ENCODE results near the gene TPCN1.
A peak's percentile ranks its signal among the peaks of the same experiment; 100 is the strongest.

Gene TPCN1

GRCh38 chr12:113232840-113233585 is 11.7 kb downstream of the TPCN1 start:
- Histone ChIP-seq H2AK5ac (ENCODE audit: low read length, severe bottlenecking) (peak overlapping the region; percentile 99), H2AFZ (ENCODE audit: low read depth, low read length) (no peak overlapping the region), H2BK120ac (ENCODE audit: low read depth, low read length) (no peak overlapping the region), H3K79me1 (replicated peaks; ENCODE audit: low read length, poor library complexity, severe bottlenecking) (peaks cover 10% of the 10 kb centered on the region), H3K9ac (ENCODE audit: low read length) (peak overlapping the region; percentile 74), H3K4me1 (ENCODE audit: control insufficient read depth, insufficient read depth, low read depth, low read length) (peaks cover 38% of the 10 kb centered on the region), H4K8ac (ENCODE audit: low read length) (no peak overlapping the region), H3K4me3 (ENCODE audit: insufficient read depth in 1 of 2, low read depth in 1 of 2, low read length in 2 of 2) (peak overlapping the region in 1 of 2 experiments; percentile 1), H2BK5ac (ENCODE audit: low read depth, low read length, poor library complexity, severe bottlenecking) (no peak overlapping the region), H4K91ac (ENCODE audit: low read length) (peak overlapping the region; percentile 34), H3K4me2 (ENCODE audit: low read length, poor library complexity, severe bottlenecking) (peak overlapping the region; percentile 2), H3K14ac (ENCODE audit: low read length in 2 of 2) (no peak overlapping the region), H3K27ac (ENCODE audit: low read length, poor library complexity, severe bottlenecking) (peak overlapping the region; percentile 95), H2BK12ac (ENCODE audit: low read length in 2 of 2) (no peak overlapping the region), H2BK15ac (ENCODE audit: low read depth, poor library complexity, severe bottlenecking) (no peak overlapping the region), H3K9me3 (ENCODE audit: control insufficient read depth, low read length) (peaks cover 7% of the 10 kb centered on the region), H3K4ac (ENCODE audit: low read depth in 1 of 2, low read length in 2 of 2) (no peak overlapping the region), H3K23ac (ENCODE audit: low read length in 2 of 2) (no peak overlapping the region), H3K18ac (ENCODE audit: low read depth in 1 of 2, low read length in 2 of 2) (no peak overlapping the region), H3K27me3 (ENCODE audit: control insufficient read depth in 1 of 2, insufficient read depth in 1 of 2, low read length in 2 of 2) (no peaks in the 10 kb centered on the region), H3K36me3 (ENCODE audit: control insufficient read depth in 1 of 2, insufficient read depth in 2 of 2, low read depth in 1 of 2, low read length in 2 of 2) (peaks cover 31 to 71% of the 10 kb centered on the region in 2 experiments)
- WGBS, result 81% methylated on average over 25 of the region's 25 CpGs
- no peak for DNase-seq

- no peak overlapping the region for H2BK15ac ChIP-seq (ENCODE audit: low read depth, poor library complexity, severe bottlenecking)
- no peak overlapping the region for H4K8ac ChIP-seq (ENCODE audit: low read length)
- H2AFZ ChIP-seq (ENCODE audit: low read depth, low read length), result no peak overlapping the region
- H2BK5ac ChIP-seq (ENCODE audit: low read depth, low read length, poor library complexity, severe bottlenecking), result no peak overlapping the region
- no peak overlapping the region for H3K4me2 ChIP-seq (ENCODE audit: low read length, poor library complexity, severe bottlenecking)
- peaks cover 7% of the 10 kb centered on the region for H3K9me3 ChIP-seq (ENCODE audit: control insufficient read depth, low read length)
- H3K4me3 ChIP-seq (ENCODE audit: insufficient read depth in 1 of 2, low read depth in 1 of 2, low read length in 2 of 2), result no peak overlapping the region
- H3K9ac ChIP-seq (ENCODE audit: low read length), result no peak overlapping the region
- peaks cover 23 to 69% of the 10 kb centered on the region in 2 experiments for H3K36me3 ChIP-seq (ENCODE audit: control insufficient read depth in 1 of 2, insufficient read depth in 2 of 2, low read depth in 1 of 2, low read length in 2 of 2)
- peak overlapping the region; percentile 84 for H2AK5ac ChIP-seq (ENCODE audit: low read length, severe bottlenecking)
- no peak overlapping the region for H3K27ac ChIP-seq (ENCODE audit: low read length, poor library complexity, severe bottlenecking)
- DNase-seq, result no peak
- H2BK12ac ChIP-seq (ENCODE audit: low read length in 2 of 2), result no peak overlapping the region
- 99% methylated on average over 3 of the region's 4 CpGs for WGBS
- H3K14ac ChIP-seq (ENCODE audit: low read length in 2 of 2), result no peak overlapping the region
- H4K91ac ChIP-seq (ENCODE audit: low read length), result no peak overlapping the region
- H3K4ac ChIP-seq (ENCODE audit: low read depth in 1 of 2, low read length in 2 of 2), result no peak overlapping the region
- peaks cover 8% of the 10 kb centered on the region for H3K79me1 ChIP-seq (replicated peaks; ENCODE audit: low read length, poor library complexity, severe bottlenecking)
- H2BK120ac ChIP-seq (ENCODE audit: low read depth, low read length), result no peak overlapping the region
- no peak overlapping the region for H3K18ac ChIP-seq (ENCODE audit: low read depth in 1 of 2, low read length in 2 of 2)
- H3K4me1 ChIP-seq (ENCODE audit: control insufficient read depth, insufficient read depth, low read depth, low read length), result peaks cover 39% of the 10 kb centered on the region
- H3K27me3 ChIP-seq (ENCODE audit: control insufficient read depth in 1 of 2, insufficient read depth in 1 of 2, low read length in 2 of 2), result no peaks in the 10 kb centered on the region
- no peak overlapping the region for H3K23ac ChIP-seq (ENCODE audit: low read length in 2 of 2)
These were observed 12.7 kb downstream of the TPCN1 start for GRCh38 chr12:113233967-113234366.

DNA sequence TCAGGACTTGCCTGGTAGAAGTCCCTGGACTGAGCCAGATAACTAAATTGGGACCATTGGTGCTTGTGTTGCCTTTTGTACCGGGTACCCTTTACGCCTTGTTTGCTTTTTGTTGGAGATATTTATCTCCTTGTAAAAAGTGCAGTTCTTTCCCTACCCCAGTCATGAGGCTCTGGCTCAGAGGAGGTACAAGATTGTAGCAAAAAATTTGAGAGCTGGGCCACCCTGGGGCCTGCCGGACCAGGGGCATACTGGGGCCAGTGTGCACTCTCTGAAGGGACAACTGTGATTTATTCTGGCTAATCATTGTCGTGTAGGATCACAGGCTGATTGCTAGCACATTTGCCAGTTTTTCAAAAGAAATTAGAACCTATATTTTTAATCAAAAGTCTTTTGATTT is 13.2 kb downstream of the TPCN1 start:
- Histone ChIP-seq H3K27me3 (ENCODE audit: control insufficient read depth in 1 of 2, insufficient read depth in 1 of 2, low read length in 2 of 2) (no peaks in the 10 kb centered on the region), H3K9me3 (ENCODE audit: control insufficient read depth, low read length) (peaks cover 7% of the 10 kb centered on the region), H3K14ac (ENCODE audit: low read length in 2 of 2) (no peak overlapping the region), H3K79me1 (replicated peaks; ENCODE audit: low read length, poor library complexity, severe bottlenecking) (peaks cover 8% of the 10 kb centered on the region), H3K27ac (ENCODE audit: low read length, poor library complexity, severe bottlenecking) (no peak overlapping the region), H3K4me2 (ENCODE audit: low read length, poor library complexity, severe bottlenecking) (no peak overlapping the region), H3K4me3 (ENCODE audit: insufficient read depth in 1 of 2, low read depth in 1 of 2, low read length in 2 of 2) (no peak overlapping the region), H3K9ac (ENCODE audit: low read length) (no peak overlapping the region), H2BK12ac (ENCODE audit: low read length in 2 of 2) (no peak overlapping the region), H2BK120ac (ENCODE audit: low read depth, low read length) (no peak overlapping the region), H3K36me3 (ENCODE audit: control insufficient read depth in 1 of 2, insufficient read depth in 2 of 2, low read depth in 1 of 2, low read length in 2 of 2) (peaks cover 23 to 64% of the 10 kb centered on the region in 2 experiments), H2BK5ac (ENCODE audit: low read depth, low read length, poor library complexity, severe bottlenecking) (no peak overlapping the region), H4K8ac (ENCODE audit: low read length) (no peak overlapping the region), H2AFZ (ENCODE audit: low read depth, low read length) (no peak overlapping the region), H3K4me1 (ENCODE audit: control insufficient read depth, insufficient read depth, low read depth, low read length) (peaks cover 41% of the 10 kb centered on the region), H3K23ac (ENCODE audit: low read length in 2 of 2) (no peak overlapping the region), H3K18ac (ENCODE audit: low read depth in 1 of 2, low read length in 2 of 2) (no peak overlapping the region), H2BK15ac (ENCODE audit: low read depth, poor library complexity, severe bottlenecking) (no peak overlapping the region), H3K4ac (ENCODE audit: low read depth in 1 of 2, low read length in 2 of 2) (no peak overlapping the region), H4K91ac (ENCODE audit: low read length) (no peak overlapping the region), H2AK5ac (ENCODE audit: low read length, severe bottlenecking) (peak overlapping the region; percentile 84)
- DNase-seq, result no peak
- 98% methylated on average over 3 of the region's 4 CpGs for WGBS

DNA sequence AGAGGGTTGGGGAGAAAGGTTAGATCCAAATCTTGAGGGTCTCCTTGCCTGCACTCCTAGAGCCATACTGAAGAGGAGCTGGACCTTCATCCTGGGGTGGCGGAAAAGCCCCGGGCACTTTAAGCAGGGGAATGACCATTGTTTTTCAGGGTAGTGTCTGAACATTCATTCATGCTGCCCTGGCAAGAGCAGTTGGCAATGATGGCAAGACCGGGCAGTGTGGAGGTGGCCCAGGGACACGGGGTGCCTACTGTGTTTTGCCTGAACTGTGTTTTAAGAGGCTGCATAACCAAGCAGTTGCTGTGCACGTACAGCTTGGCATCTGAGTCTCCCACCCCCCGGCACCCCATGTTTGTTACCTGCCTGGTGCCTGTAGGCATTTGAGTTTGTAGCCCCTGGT is 14.7 kb downstream of the TPCN1 start:
- Histone ChIP-seq H3K9me3 (ENCODE audit: control insufficient read depth, low read length) (peaks cover 3% of the 10 kb centered on the region), H3K9ac (ENCODE audit: low read length) (no peak overlapping the region), H3K4me2 (ENCODE audit: low read length, poor library complexity, severe bottlenecking) (no peak overlapping the region), H2BK120ac (ENCODE audit: low read depth, low read length) (no peak overlapping the region), H4K8ac (ENCODE audit: low read length) (no peak overlapping the region), H3K14ac (ENCODE audit: low read length in 2 of 2) (no peak overlapping the region), H3K27ac (ENCODE audit: low read length, poor library complexity, severe bottlenecking) (no peak overlapping the region), H3K18ac (ENCODE audit: low read depth in 1 of 2, low read length in 2 of 2) (no peak overlapping the region), H2BK15ac (ENCODE audit: low read depth, poor library complexity, severe bottlenecking) (no peak overlapping the region), H3K23ac (ENCODE audit: low read length in 2 of 2) (no peak overlapping the region), H3K36me3 (ENCODE audit: control insufficient read depth in 1 of 2, insufficient read depth in 2 of 2, low read depth in 1 of 2, low read length in 2 of 2) (peaks cover 18 to 51% of the 10 kb centered on the region in 2 experiments), H3K4me1 (ENCODE audit: control insufficient read depth, insufficient read depth, low read depth, low read length) (peaks cover 47% of the 10 kb centered on the region), H4K91ac (ENCODE audit: low read length) (no peak overlapping the region), H3K27me3 (ENCODE audit: control insufficient read depth in 1 of 2, insufficient read depth in 1 of 2, low read length in 2 of 2) (no peaks in the 10 kb centered on the region), H3K4ac (ENCODE audit: low read depth in 1 of 2, low read length in 2 of 2) (no peak overlapping the region), H2AFZ (ENCODE audit: low read depth, low read length) (no peak overlapping the region), H2AK5ac (ENCODE audit: low read length, severe bottlenecking) (no peak overlapping the region), H2BK5ac (ENCODE audit: low read depth, low read length, poor library complexity, severe bottlenecking) (no peak overlapping the region), H2BK12ac (ENCODE audit: low read length in 2 of 2) (peak overlapping the region in 1 of 2 experiments; percentile 48), H3K79me1 (replicated peaks; ENCODE audit: low read length, poor library complexity, severe bottlenecking) (peaks cover 7% of the 10 kb centered on the region), H3K4me3 (ENCODE audit: insufficient read depth in 1 of 2, low read depth in 1 of 2, low read length in 2 of 2) (no peak overlapping the region)
- 96% methylated on average over 6 of the region's 6 CpGs for WGBS
- DNase-seq, result no peak

Measured in mesenchymal stem cell (in vitro differentiated cells and primary cell).